Renal pelvis (tissue), 12 donors: ENCODE measurements around the gene LETMD1. TPM values are rescaled to one million over a fixed set of nuclear protein-coding genes. Genes with fewer than 3 reads are reported as not detected.
"Not testable (repeated sequence)": the region's sequence is repeated elsewhere in the genome, so short reads cannot be mapped to it uniquely, and the experiment has no call there.

Experiments used
- DNase-seq: peaks from one replicate; pipeline ENCODE4 v3.0.0-alpha.2; 2013
- long read RNA-seq, 16 experiments: transcript quantifications; one replicate each; lab custom pipeline, GENCODE V29; 2026
- polyA plus RNA-seq, 3 donors: library from polyadenylated mRNA; unstranded; fragments of 120-200 nt; gene quantifications; one replicate each; pipeline ENCODE4 v1.2.1, GENCODE V29; 2013; ENCODE audit not compliant: insufficient read length in 3 of 3

LETMD1 gene
- polyA plus RNA-seq, result 100 to 1,000 TPM in 2 of 3 donors, 10 to 100 TPM in 1; 81.3 to 161 (median 149) TPM
- long read RNA-seq, donor 1, transcript LETMD1-204 (3 exons, 894 nt), result minor isoform, 5 of 68 reads
- long read RNA-seq, donor 1, transcript LETMD1-238 (1 exons, 2,948 nt), result major isoform, 17 of 68 reads
- long read RNA-seq, donor 1, transcript LETMD1-221 (5 exons, 1,480 nt), result minor isoform, 8 of 68 reads
- long read RNA-seq, donor 1, transcript LETMD1-201 (9 exons, 2,112 nt), result minor isoform, 7 of 68 reads
- long read RNA-seq, donor 1, partial matches to known transcripts, result 16 of 68 reads
- long read RNA-seq, donor 1, other reads (novel, unspliced or antisense), result 0 of 68 reads
- long read RNA-seq, donor 2, transcript LETMD1-221 (5 exons, 1,480 nt), result minor isoform, 6 of 66 reads
- long read RNA-seq, donor 2, transcript LETMD1-238 (1 exons, 2,948 nt), result major isoform, 20 of 66 reads
- long read RNA-seq, donor 2, partial matches to known transcripts, result 22 of 66 reads
- long read RNA-seq, donor 2, other reads (novel, unspliced or antisense), result 0 of 66 reads
- long read RNA-seq, donor 3, transcript LETMD1-221 (5 exons, 1,480 nt), result minor isoform, 10 of 41 reads
- long read RNA-seq, donor 3, transcript LETMD1-206 (6 exons, 1,665 nt), result minor isoform, 5 of 41 reads
- long read RNA-seq, donor 3, transcript LETMD1-238 (1 exons, 2,948 nt), result major isoform, 18 of 41 reads
- long read RNA-seq, donor 3, partial matches to known transcripts, result 0 of 41 reads
- long read RNA-seq, donor 3, other reads (novel, unspliced or antisense), result 0 of 41 reads
- long read RNA-seq, donor 4, transcript LETMD1-221 (5 exons, 1,480 nt), result minor isoform, 8 of 50 reads
- long read RNA-seq, donor 4, transcript LETMD1-206 (6 exons, 1,665 nt), result minor isoform, 5 of 50 reads
- long read RNA-seq, donor 4, transcript LETMD1-238 (1 exons, 2,948 nt), result major isoform, 18 of 50 reads
- long read RNA-seq, donor 4, partial matches to known transcripts, result 7 of 50 reads
- long read RNA-seq, donor 4, other reads (novel, unspliced or antisense), result 0 of 50 reads
- long read RNA-seq, donor 5, transcript LETMD1-238 (1 exons, 2,948 nt), result major isoform, 14 of 25 reads
- long read RNA-seq, donor 5, partial matches to known transcripts, result 0 of 25 reads
- long read RNA-seq, donor 5, other reads (novel, unspliced or antisense), result 0 of 25 reads
- long read RNA-seq, donor 6, transcript LETMD1-221 (5 exons, 1,480 nt), result minor isoform, 8 of 59 reads
- long read RNA-seq, donor 6, transcript LETMD1-238 (1 exons, 2,948 nt), result major isoform, 29 of 59 reads
- long read RNA-seq, donor 6, partial matches to known transcripts, result 13 of 59 reads
- long read RNA-seq, donor 6, other reads (novel, unspliced or antisense), result 0 of 59 reads
- long read RNA-seq, donor 7, transcript LETMD1-201 (9 exons, 2,112 nt), result minor isoform, 6 of 43 reads
- long read RNA-seq, donor 7, transcript LETMD1-238 (1 exons, 2,948 nt), result major isoform, 17 of 43 reads
- long read RNA-seq, donor 7, transcript LETMD1-221 (5 exons, 1,480 nt), result minor isoform, 7 of 43 reads
- long read RNA-seq, donor 7, partial matches to known transcripts, result 7 of 43 reads
- long read RNA-seq, donor 7, other reads (novel, unspliced or antisense), result 0 of 43 reads
- long read RNA-seq, donor 8, transcript LETMD1-238 (1 exons, 2,948 nt), result major isoform, 12 of 26 reads
- long read RNA-seq, donor 8, partial matches to known transcripts, result 5 of 26 reads
- long read RNA-seq, donor 8, other reads (novel, unspliced or antisense), result 0 of 26 reads
- long read RNA-seq, donor 9, transcript LETMD1-204 (3 exons, 894 nt), result minor isoform, 5 of 61 reads
- long read RNA-seq, donor 9, transcript LETMD1-201 (9 exons, 2,112 nt), result minor isoform, 5 of 61 reads
- long read RNA-seq, donor 9, transcript LETMD1-238 (1 exons, 2,948 nt), result major isoform, 31 of 61 reads
- long read RNA-seq, donor 9, transcript LETMD1-221 (5 exons, 1,480 nt), result minor isoform, 8 of 61 reads
- long read RNA-seq, donor 9, partial matches to known transcripts, result 7 of 61 reads
- long read RNA-seq, donor 9, other reads (novel, unspliced or antisense), result 0 of 61 reads
- long read RNA-seq, donor 10, transcript LETMD1-238 (1 exons, 2,948 nt), result major isoform, 34 of 62 reads
- long read RNA-seq, donor 10, partial matches to known transcripts, result 0 of 62 reads
- long read RNA-seq, donor 10, other reads (novel, unspliced or antisense), result 14 of 62 reads
- long read RNA-seq, donor 11, transcript LETMD1-238 (1 exons, 2,948 nt), result major isoform, 18 of 28 reads
- long read RNA-seq, donor 11, transcript LETMD1-221 (5 exons, 1,480 nt), result minor isoform, 6 of 28 reads
- long read RNA-seq, donor 11, partial matches to known transcripts, result 0 of 28 reads
- long read RNA-seq, donor 11, other reads (novel, unspliced or antisense), result 0 of 28 reads
- long read RNA-seq, donor 12, transcript LETMD1-201 (9 exons, 2,112 nt), result minor isoform, 5 of 93 reads
- long read RNA-seq, donor 12, transcript LETMD1-238 (1 exons, 2,948 nt), result major isoform, 38 of 93 reads
- long read RNA-seq, donor 12, transcript LETMD1-221 (5 exons, 1,480 nt), result minor isoform, 12 of 93 reads
- long read RNA-seq, donor 12, transcript LETMD1-206 (6 exons, 1,665 nt), result minor isoform, 7 of 93 reads
- long read RNA-seq, donor 12, partial matches to known transcripts, result 17 of 93 reads
- long read RNA-seq, donor 12, other reads (novel, unspliced or antisense), result 0 of 93 reads
- long read RNA-seq, donor 13, transcript LETMD1-238 (1 exons, 2,948 nt), result major isoform, 30 of 46 reads
- long read RNA-seq, donor 13, partial matches to known transcripts, result 6 of 46 reads
- long read RNA-seq, donor 13, other reads (novel, unspliced or antisense), result 0 of 46 reads
- long read RNA-seq, donor 14, result 0 reads
- long read RNA-seq, donor 15, transcript LETMD1-221 (5 exons, 1,480 nt), result minor isoform, 11 of 100 reads
- long read RNA-seq, donor 15, transcript LETMD1-204 (3 exons, 894 nt), result minor isoform, 5 of 100 reads
- long read RNA-seq, donor 15, transcript LETMD1-238 (1 exons, 2,948 nt), result major isoform, 44 of 100 reads
- long read RNA-seq, donor 15, transcript LETMD1-225 (3 exons, 907 nt), result minor isoform, 6 of 100 reads
- long read RNA-seq, donor 15, partial matches to known transcripts, result 20 of 100 reads
- long read RNA-seq, donor 15, other reads (novel, unspliced or antisense), result 0 of 100 reads
- long read RNA-seq, donor 16, transcript LETMD1-204 (3 exons, 894 nt), result minor isoform, 5 of 78 reads
- long read RNA-seq, donor 16, transcript LETMD1-221 (5 exons, 1,480 nt), result minor isoform, 11 of 78 reads
- long read RNA-seq, donor 16, transcript LETMD1-238 (1 exons, 2,948 nt), result major isoform, 32 of 78 reads
- long read RNA-seq, donor 16, transcript LETMD1-201 (9 exons, 2,112 nt), result minor isoform, 5 of 78 reads
- long read RNA-seq, donor 16, partial matches to known transcripts, result 12 of 78 reads
- long read RNA-seq, donor 16, other reads (novel, unspliced or antisense), result 6 of 78 reads

DNA sequence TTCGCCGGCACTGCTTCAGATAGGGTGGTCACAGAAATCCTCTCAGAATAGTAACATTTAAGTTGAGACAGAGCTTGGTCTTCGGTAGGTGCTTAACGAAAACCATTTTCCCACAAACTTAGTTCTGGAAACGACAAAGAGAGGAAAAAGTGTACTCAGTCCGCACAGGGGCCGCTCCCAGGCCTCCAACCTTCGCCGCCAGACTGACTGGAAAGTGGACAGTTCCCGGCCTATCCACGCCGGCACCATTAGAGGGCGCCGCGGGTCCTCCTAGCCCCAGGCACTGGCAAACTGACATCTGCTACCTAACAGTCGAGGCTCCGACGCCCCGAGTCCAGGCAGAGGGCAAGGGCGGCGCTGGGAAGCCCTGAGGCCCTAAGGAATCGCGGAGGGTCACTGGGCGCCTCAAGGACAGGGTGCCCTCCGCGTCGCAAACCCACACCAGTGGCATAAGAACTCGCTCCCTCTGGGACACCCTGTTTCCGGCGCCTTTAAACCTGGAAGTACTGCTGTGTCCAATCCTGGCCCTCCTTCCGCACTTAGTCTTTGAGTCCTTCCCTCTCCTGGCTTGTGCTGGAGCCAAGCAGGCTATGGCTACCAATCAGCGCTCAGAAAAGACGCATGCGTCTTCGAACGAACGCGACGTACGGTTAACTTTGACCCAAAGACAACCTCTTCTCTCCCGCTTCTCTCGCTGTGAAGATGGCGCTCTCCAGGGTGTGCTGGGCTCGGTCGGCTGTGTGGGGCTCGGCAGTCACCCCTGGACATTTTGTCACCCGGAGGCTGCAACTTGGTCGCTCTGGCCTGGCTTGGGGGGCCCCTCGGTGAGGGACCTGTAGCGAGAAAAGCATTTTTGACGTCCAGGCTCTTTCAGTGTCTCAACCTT lies at the start of gene LETMD1:
Gene LETMD1 (plus strand): TSS at position 673 of the 886 bp plus-strand sequence. CDS start 30 bp downstream, at position 703.
- peak; percentile 98 for DNase-seq

DNA sequence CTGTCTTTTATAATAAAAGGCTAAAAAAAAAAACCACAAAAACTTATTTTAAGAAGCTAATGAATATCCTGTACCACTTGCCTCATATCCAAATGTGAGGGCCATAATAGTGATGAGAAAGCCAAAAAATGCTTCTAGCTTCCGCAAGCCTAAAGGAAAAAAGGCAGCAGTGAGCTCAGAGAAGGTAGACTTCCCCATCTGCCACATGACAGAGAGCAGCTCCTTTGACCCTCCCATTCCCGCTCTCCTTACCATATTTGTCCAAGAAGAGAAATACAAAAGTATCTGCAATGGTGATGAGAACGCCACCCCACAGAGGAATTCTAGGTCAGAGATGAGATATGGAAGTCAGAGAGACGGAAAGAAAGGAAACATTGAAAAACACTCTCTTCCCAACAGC lies 49.0 kb upstream of the LETMD1 start:
- no peak for DNase-seq

- no peak for DNase-seq
These were observed 47.9 kb upstream of the LETMD1 start for GRCh38 chr12:51000245-51000644.

GRCh38 chr12:51001799-51002198 lies 46.3 kb upstream of the LETMD1 start:
- no peak for DNase-seq

DNA sequence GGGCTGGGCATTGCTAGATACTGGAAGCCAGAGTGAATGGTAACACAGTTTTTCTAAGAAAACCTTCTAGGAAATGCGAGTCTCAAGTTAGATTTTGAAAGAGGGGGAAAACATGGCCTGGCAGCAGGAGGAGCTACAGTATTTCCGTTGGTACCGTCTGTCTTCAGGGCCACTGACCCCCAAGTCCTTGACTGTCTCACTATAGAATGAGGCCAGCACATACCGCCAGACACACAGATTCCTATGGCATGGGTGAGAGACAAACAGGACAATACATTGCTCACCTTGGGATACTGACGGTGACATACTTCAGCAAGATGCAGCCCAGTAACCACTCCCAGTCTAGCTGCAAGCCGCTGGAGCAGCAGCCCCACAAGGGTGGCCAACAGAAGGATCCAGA lies 43.6 kb upstream of the LETMD1 start:
- no peak for DNase-seq

GRCh38 chr12:51005030-51005429 lies 43.1 kb upstream of the LETMD1 start:
- DNase-seq, result no peak

DNA sequence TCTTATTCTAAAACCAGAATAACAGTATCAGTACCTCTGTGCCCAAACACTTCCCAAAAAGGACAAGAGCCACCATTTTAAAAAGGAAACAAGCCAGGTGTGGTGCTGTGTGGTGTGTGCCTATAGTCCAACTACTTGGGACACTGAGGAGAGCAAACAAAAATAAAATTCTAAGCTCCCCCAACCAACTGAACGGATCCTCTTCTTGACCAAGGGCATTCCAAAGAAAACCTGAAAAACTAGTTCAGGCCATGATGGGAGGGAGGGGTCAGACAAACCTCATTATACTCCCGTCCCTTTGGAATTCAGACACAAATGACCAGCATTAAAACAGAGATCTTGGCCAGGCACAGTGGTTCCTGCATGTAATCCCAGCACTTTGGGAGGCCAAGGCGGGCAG lies 42.5 kb upstream of the LETMD1 start:
- DNase-seq, result no peak

DNA sequence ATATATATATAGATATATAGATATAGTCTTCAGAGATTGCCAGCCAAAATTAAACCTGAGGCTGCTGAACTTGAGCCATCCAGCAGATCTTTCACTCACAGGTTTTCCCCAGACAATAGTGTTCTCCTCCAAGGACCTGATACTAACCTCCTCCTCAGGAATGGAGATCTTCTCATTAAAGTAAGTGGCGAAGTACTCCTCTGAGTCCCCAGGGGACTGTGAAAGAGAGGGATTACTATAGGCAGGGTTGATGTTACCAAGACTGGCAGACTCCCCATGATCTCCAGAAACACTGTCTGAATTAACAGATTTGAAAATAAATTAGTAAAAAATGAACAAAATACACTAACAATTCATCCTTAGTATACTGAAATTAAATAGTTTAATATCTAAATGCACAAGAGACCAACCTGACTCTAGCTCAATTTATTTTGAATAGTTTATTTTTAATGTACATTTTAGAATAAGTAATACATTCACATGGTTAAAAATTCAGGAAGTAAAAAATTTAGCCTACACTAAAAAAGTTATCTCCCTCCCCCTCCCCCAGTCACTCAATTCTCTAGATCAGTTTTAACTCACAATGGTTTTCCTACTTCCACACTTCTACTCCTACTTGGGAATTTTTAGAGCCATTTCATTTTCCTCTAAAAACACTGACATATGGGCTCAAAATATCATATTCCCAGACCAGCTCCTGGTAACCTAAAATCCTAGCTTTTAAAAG lies 39.6 kb upstream of the LETMD1 start:
- no peak for DNase-seq

- DNase-seq, result no peak
These were observed 39.1 kb upstream of the LETMD1 start for GRCh38 chr12:51009056-51009440.

DNA sequence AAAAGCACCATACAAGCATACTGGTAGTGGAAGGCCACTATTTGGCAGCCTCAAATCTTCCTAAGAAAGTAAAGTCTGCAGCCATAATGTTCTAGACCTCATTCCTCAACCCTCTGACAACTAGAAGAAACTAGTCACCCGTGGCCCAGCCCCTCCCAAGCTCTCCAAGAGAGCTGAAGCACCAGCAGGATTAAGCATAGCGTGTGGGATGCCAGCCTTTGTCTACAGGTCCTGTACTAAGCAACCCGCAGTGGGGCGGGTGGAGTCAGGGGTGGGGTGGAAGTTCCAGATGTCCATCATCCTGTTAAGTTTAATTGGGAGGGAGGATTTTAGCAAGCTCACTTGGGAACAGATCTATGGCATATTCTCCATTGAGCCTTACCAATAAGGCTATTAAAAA lies 36.2 kb upstream of the LETMD1 start:
- DNase-seq, result no peak

- no peak for DNase-seq
These were observed 35.4 kb upstream of the LETMD1 start for GRCh38 chr12:51012570-51013236.

GRCh38 chr12:51013441-51013840 lies 34.7 kb upstream of the LETMD1 start:
- no peak for DNase-seq

- DNase-seq, result not testable (repeated sequence)
These were observed 33.7 kb upstream of the LETMD1 start for GRCh38 chr12:51014467-51014866.

GRCh38 chr12:51017452-51017851 lies 30.7 kb upstream of the LETMD1 start:
- no peak for DNase-seq

DNA sequence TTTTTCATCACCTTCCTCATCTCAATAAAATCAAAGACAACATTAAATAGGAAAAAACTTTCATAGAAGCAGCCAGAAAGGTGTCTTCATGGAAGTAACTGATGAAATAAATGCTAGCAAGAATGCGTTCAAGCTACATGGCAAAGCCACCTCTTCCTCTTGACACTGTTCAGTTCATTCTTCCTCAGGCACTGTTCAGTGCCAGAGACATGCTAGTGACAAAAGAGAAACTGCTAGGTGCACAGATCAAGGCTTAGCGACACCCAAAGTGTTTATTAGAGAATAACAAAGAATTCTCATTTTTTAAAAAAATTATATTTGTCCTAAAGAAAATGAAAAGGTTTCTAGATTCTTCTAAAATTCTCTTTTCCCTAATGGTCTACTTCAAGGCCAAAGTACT lies 29.2 kb upstream of the LETMD1 start:
- no peak for DNase-seq
